HG02870 (cell line): Measurements from ENCODE around the gene GALP.
"Not testable (repeated sequence)": the region's sequence is repeated elsewhere in the genome, so short reads cannot be mapped to it uniquely, and the experiment has no call there.

Experiments
- ATAC-seq: cut with Tn5 transposase; IDR thresholded peaks from one replicate; pipeline ENCODE4 v1.9.1; 2021; ENCODE audit warnings: mild to moderate bottlenecking, moderate library complexity; ENCODE audit not compliant: unreplicated experiment

Gene GALP

DNA sequence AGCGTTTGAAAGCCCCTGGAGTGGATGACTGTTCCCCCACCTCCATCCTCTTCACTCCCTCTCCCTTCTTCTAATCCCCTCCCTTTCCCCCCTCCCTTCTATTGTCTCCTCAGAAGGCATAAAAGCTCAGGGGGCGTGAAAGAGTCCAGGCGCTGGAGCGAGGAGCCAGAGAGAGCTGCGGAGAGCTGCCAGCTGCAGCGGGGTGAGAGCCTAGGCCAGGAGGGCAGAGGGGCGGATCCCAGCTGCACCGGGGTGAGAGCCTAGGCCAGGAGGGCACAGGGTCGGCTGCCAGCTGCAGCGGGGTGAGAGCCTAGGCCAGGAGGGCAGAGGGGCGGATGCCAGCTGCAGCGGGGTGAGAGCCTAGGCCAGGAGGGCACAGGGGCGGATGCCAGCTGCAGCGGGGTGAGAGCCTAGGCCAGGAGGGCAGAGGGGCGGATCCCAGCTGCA is at the start of gene GALP:
TSS of gene GALP (plus strand) at position 148 of the 447 bp plus-strand sequence. CDS start 1,101 bp downstream, outside the sequence.
- not testable (repeated sequence) for ATAC-seq

GRCh38 chr19:56126983-56127780 is 48.6 kb upstream of the GALP start:
- ATAC-seq = no peak

GRCh38 chr19:56130006-56130405 is 45.8 kb upstream of the GALP start:
- no peak for ATAC-seq

DNA sequence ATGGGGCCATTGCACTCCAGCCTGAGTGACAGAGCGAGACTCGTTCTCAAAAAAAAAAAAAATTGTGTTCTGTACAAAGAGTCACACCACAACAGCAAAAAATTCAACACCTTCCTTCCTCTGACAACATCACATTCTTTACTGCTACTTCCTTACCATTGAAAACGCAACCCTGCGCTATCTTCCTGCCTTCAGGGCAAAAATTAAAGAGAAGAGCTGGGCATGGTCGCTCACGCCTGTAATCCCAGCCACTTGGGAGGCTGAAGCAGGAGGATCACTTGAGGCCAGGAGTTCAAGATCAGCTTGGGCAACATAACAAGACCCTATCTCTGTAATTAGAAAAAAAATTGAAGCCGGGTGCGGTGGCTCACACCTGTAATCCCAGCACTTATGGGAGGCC is 44.2 kb upstream of the GALP start:
- ATAC-seq = no peak

DNA sequence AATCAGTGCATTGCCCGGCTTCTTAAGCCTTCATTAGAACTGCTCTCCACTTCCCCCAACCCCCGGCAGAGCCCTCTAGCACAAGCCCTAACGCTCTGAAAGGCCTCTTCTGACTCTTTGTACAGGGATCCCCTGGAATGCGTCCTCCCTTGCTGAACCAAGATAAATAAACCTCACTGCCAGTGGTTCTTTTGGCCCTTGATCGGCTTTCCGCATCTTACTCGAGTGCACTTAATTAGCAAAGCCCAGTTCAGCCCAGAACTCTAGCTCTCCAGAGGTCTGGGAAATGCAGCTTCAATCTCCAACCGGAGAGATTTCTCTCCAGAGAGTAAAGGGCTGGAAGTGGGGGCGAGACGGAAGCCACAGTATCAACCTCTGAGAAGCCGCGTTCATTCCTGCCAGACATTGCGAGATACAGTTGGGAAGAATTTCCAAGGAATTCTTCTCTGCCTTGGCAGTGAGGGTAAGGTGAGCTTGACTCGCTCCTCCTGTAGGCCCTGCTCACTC is 43.4 kb upstream of the GALP start:
- ATAC-seq = no peak

DNA sequence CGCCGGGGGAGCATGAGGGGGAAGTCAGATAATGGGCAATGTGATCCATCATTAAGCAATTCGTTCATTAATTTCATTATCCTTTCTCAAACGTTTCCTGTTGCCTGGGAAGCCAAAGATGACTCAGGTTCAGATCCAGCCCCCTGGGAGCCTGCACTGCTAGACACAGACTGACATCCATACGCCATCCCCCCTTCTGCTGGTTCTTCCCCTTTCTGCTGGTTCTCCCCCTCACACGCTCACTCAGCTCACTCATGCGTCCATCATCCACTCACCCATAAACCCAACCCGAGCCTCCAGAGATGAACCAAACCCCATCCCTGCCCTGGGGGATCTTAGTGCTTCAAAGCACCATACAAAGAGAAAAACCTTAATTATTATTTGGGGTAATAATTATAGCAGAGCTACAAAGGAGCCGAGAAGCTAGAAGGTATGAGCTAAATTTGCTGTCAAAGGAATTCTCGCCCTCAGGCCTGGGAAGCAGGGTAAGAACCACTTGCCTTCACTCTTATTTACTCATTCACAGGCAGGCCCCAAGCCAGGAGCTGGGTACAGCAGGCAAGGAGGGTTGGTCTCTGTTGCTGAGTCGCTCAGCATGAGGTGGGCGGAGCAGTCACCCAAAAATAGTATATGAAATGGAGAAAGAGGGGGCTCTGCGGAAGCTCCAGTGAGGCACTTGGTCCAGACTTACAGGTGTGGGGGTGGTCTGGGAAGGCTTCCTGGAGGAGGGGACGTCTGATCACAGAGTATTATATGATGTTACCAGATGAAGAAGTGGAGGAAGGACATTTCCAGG is 41.8 kb upstream of the GALP start:
- no peak for ATAC-seq

DNA sequence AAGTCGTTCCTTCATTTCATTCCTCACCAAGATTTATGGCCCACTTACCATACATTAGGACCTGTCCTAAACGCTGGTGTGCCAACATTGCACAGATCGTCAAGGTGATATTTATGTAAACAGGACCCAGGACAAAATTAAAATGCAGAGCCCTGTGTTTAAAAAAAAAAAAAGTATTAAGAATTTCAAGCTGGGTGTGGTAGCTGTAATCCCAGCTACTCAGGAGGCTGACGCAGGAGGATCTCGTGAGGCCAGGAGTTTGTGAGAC is 41.2 kb upstream of the GALP start:
- no peak for ATAC-seq

DNA sequence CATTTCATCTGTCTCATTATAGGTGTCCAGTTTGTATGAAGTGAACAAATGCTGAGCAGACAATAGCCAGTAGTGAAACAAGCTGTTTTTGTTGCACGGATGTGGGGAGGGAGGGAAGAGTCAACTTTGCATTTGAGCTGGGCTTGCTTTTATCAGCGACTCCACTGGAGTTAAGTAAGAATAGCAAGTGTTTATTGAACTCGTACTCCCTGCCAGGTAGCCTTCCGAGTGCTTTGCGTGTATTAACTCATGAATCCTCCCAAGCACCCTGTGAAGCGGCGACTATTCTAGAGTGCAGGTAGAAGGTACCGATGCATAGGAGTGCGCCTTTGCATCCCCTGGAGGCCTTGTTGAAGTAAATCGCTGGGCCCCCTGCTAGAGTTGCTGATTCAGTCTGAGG is 39.4 kb upstream of the GALP start:
- ATAC-seq = no peak

- no peak for ATAC-seq
Measured at GRCh38 chr19:56137405-56137804, 38.4 kb upstream of the GALP start.

DNA sequence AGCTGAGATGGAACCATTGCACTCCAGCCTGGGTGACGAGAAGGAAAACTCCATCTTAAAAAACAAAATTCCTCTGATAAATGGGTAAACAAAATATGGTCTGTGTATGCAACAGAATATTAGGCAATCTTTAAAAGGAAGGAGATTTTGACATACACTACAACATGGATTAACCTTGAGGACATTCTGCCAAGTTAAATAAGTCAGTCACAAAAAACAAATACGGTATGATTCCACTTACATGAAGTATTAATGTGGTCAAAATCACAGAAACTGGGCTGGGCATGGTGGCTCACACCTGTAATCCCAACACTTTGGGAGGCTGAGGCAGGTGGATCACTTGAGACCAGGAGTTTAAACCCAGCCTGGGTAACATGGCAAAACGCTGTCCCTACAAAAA is 37.7 kb upstream of the GALP start:
- ATAC-seq = no peak

GRCh38 chr19:56139847-56140582 is 35.8 kb upstream of the GALP start:
- no peak for ATAC-seq

DNA sequence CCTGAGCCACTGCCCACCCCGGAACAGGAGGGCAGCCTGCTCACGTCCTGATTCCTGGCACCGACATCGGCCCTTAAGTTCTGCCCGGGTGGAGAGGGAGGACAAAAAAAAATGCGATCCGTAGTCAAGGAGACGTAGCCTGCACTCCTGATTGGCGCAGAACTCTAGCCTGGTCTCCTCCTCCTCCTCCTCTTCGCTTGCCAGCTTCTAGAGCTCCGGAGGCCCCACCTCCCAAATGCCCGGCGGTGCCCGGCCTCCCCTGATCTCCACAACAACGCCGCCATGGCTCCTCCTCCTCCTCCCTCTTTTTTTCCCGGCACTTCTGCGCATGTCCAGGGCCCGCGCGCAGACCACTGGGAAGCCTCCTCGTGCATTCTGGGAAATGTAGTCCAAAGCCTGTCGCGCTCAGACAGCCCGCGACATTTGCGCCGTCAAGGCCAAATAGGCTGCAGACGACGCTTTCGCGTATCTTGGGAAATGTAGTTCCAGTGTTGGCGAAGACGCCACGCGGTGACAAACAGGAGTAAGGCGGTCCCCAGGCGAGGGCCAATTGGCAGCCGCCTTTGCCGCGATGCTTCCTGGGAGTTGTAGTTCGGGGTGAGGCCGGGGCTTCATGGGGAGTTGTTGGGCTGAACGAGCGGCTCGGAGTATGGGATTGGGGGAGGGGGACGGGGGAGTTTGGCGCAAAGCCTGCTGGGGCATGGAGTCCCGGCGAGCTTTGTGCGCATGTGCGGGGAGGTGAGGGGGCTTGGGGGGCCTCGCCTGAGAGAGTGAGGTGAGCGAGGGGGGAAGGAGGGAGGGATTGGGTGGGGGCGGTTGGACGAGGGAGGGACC is 35.0 kb upstream of the GALP start, which contains the start of gene ZNF444:
TSS of gene ZNF444 (plus strand) at position 705 of the 834 bp plus-strand sequence. CDS start 5,625 bp downstream, outside the sequence.
- peak; percentile 91 for ATAC-seq

DNA sequence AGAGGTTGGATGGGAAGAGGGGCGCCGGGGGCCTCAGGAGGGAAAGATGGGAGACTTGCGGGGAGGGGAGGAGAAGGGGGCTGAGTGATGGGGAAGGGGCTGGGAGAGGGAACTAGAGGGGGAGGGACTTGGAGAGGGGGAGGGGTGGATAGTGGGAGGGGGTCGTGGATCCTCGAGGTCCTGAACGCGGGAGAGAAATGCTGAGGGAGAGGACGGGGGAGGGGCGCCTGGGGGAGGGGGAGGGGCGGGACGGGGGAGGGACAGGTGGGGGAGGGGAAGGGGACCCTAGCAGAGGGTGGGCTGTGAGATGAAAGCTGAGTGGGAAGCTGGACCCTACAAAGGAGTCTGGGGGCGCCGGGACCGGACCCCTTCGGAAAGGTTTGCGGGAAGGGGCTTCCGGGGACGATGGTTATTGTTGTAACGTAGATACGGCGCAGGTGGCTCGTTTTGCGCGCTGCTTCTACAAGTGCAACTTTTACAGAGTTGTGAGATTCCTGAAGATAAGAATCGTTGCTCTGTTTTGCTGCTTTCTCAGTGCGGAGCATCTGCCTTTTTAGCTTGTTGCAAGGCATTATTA is 34.3 kb upstream of the GALP start:
- ATAC-seq = no peak

GRCh38 chr19:56142087-56142787 is 33.6 kb upstream of the GALP start:
- ATAC-seq = no peak

- no peak for ATAC-seq
Measured at GRCh38 chr19:56142897-56143434, 32.8 kb upstream of the GALP start.

DNA sequence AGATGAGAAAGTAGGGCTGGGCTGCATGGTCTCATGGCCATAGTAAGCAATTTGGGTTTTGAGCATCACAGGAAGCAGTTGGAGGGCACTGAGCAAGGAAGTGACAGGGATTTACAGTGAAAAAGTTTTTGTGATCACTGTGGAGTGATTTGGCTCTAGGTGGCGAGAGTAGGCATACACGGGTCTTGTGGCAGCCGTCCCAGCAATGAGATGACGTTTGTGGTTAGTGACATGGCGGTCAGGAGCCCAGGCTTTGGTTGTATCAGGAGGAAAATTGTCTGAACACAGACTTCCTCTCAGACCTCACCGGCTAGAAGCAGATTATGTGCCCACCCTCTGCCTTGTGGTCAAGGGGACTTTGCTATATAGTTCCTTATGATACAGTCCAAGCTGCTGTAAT is 31.4 kb upstream of the GALP start:
- ATAC-seq = no peak

- ATAC-seq = no peak
Measured at GRCh38 chr19:56144831-56145230, 31.0 kb upstream of the GALP start.

GRCh38 chr19:56145698-56146097 is 30.1 kb upstream of the GALP start:
- ATAC-seq = no peak

- ATAC-seq = no peak
Measured at GRCh38 chr19:56146904-56147303, 28.9 kb upstream of the GALP start.
